Measurements from ENCODE around the gene IL6.
"Not testable (repeated sequence)": the region's sequence is repeated elsewhere in the genome, so short reads cannot be mapped to it uniquely, and the experiment has no call there.

IL6 gene

GRCh38 chr7:22703978-22704610 lies 22.9 kb upstream of the IL6 start:
- DNase-seq (ENCODE audit: extremely low read depth in 1 of 2, low read depth in 1 of 2): not testable (repeated sequence)

- DNase-seq (ENCODE audit: extremely low read depth in 1 of 2, low read depth in 1 of 2): not testable (repeated sequence)
Observed at GRCh38 chr7:22704722-22705121, 22.3 kb upstream of the IL6 start.

- not testable (repeated sequence) for DNase-seq (ENCODE audit: extremely low read depth in 1 of 2, low read depth in 1 of 2)
Observed at GRCh38 chr7:22705874-22706273, 21.1 kb upstream of the IL6 start.

- not testable (repeated sequence) for DNase-seq (ENCODE audit: extremely low read depth in 1 of 2, low read depth in 1 of 2)
Observed at GRCh38 chr7:22707026-22707691, 19.8 kb upstream of the IL6 start.

- DNase-seq (ENCODE audit: extremely low read depth in 1 of 2, low read depth in 1 of 2): not testable (repeated sequence)
Observed at GRCh38 chr7:22708214-22708613, 18.8 kb upstream of the IL6 start.

GRCh38 chr7:22708677-22709061 lies 18.3 kb upstream of the IL6 start:
- DNase-seq (ENCODE audit: extremely low read depth in 1 of 2, low read depth in 1 of 2): not testable (repeated sequence)

- not testable (repeated sequence) for DNase-seq (ENCODE audit: extremely low read depth in 1 of 2, low read depth in 1 of 2)
Observed at GRCh38 chr7:22709062-22709829, 17.8 kb upstream of the IL6 start.

- DNase-seq (ENCODE audit: extremely low read depth in 1 of 2, low read depth in 1 of 2): no peak
Observed at GRCh38 chr7:22709857-22710256, 17.1 kb upstream of the IL6 start.

- DNase-seq (ENCODE audit: extremely low read depth in 1 of 2, low read depth in 1 of 2): no peak
Observed at GRCh38 chr7:22712999-22713398, 14.0 kb upstream of the IL6 start.

- DNase-seq (ENCODE audit: extremely low read depth in 1 of 2, low read depth in 1 of 2): no peak
Observed at GRCh38 chr7:22713463-22713862, 13.5 kb upstream of the IL6 start.

- DNase-seq (ENCODE audit: extremely low read depth in 1 of 2, low read depth in 1 of 2): no peak
Observed at GRCh38 chr7:22715969-22716368, 11.0 kb upstream of the IL6 start.

- no peak for DNase-seq (ENCODE audit: extremely low read depth in 1 of 2, low read depth in 1 of 2)
Observed at GRCh38 chr7:22717760-22718159, 9.2 kb upstream of the IL6 start.

- DNase-seq (ENCODE audit: extremely low read depth in 1 of 2, low read depth in 1 of 2): no peak
Observed at GRCh38 chr7:22718200-22718711, 8.7 kb upstream of the IL6 start.

- DNase-seq (ENCODE audit: extremely low read depth in 1 of 2, low read depth in 1 of 2): no peak
Observed at GRCh38 chr7:22718911-22719420, 8.0 kb upstream of the IL6 start.

GRCh38 chr7:22720791-22721786 lies 5.9 kb upstream of the IL6 start:
- DNase-seq (ENCODE audit: extremely low read depth in 1 of 2, low read depth in 1 of 2): no peak

- DNase-seq (ENCODE audit: extremely low read depth in 1 of 2, low read depth in 1 of 2): no peak
Observed at GRCh38 chr7:22722536-22723180, 4.3 kb upstream of the IL6 start.

GRCh38 chr7:22723181-22723601 lies 3.8 kb upstream of the IL6 start:
- no peak for DNase-seq (ENCODE audit: extremely low read depth in 1 of 2, low read depth in 1 of 2)

GRCh38 chr7:22723637-22724036 lies 3.4 kb upstream of the IL6 start:
- DNase-seq (ENCODE audit: extremely low read depth in 1 of 2, low read depth in 1 of 2): no peak

- no peak for DNase-seq (ENCODE audit: extremely low read depth in 1 of 2, low read depth in 1 of 2)
Observed at GRCh38 chr7:22724861-22725260, 2.1 kb upstream of the IL6 start.

GRCh38 chr7:22725585-22725984 lies 1.4 kb upstream of the IL6 start:
- no peak for DNase-seq (ENCODE audit: extremely low read depth in 1 of 2, low read depth in 1 of 2)

Data from stimulated activated CD8-positive, alpha-beta memory T cell treated with anti-CD3 and anti-CD28 coated beads, Interleukin-7, amount 100 ng/mL, for 48 hours (primary cell).